Fibroblast of skin of left quadriceps (primary cell): Measurements from ENCODE around the gene SELL.
"Not testable (repeated sequence)": the region's sequence is repeated elsewhere in the genome, so short reads cannot be mapped to it uniquely, and the experiment has no call there.

Source experiments
- DNase-seq, 2 experiments: peaks; one replicate each; pipeline ENCODE4 v3.0.0-alpha.2; 2013; ENCODE audit warnings: low read depth in 2 of 2

Gene SELL

GRCh38 chr1:169667699-169668596 is 43.5 kb downstream of the SELL start:
- not testable (repeated sequence) for DNase-seq

- DNase-seq, result not testable (repeated sequence)
Measured at GRCh38 chr1:169667227-169667639, 44.2 kb downstream of the SELL start.

- not testable (repeated sequence) for DNase-seq
Measured at GRCh38 chr1:169662680-169663079, 48.7 kb downstream of the SELL start.

- not testable (repeated sequence) for DNase-seq
Measured at GRCh38 chr1:169661066-169661465, 50.4 kb downstream of the SELL start.

GRCh38 chr1:169658777-169659176 is 52.6 kb downstream of the SELL start:
- DNase-seq, result not testable (repeated sequence)

GRCh38 chr1:169653873-169654272 is 57.5 kb downstream of the SELL start:
- DNase-seq, result no peak

- DNase-seq, result no peak
Measured at GRCh38 chr1:169651035-169651434, 60.4 kb downstream of the SELL start.

- DNase-seq, result no peak
Measured at GRCh38 chr1:169650551-169650950, 60.9 kb downstream of the SELL start.

GRCh38 chr1:169648709-169649108 is 62.7 kb downstream of the SELL start:
- DNase-seq, result no peak

GRCh38 chr1:169648187-169648586 is 63.2 kb downstream of the SELL start:
- DNase-seq, result no peak

GRCh38 chr1:169647512-169647911 is 63.9 kb downstream of the SELL start:
- DNase-seq, result no peak

GRCh38 chr1:169644297-169644696 is 67.1 kb downstream of the SELL start:
- DNase-seq, result no peak
